ENCODE measurements around the gene ZNF263. TPM values are rescaled to one million over a fixed set of nuclear protein-coding genes. Genes with fewer than 3 reads are reported as not detected.

The ZNF263 gene
- total RNA-seq, 4 donors from 2014 or later = 44.6 to 62.2 (median 60.6) TPM

DNA sequence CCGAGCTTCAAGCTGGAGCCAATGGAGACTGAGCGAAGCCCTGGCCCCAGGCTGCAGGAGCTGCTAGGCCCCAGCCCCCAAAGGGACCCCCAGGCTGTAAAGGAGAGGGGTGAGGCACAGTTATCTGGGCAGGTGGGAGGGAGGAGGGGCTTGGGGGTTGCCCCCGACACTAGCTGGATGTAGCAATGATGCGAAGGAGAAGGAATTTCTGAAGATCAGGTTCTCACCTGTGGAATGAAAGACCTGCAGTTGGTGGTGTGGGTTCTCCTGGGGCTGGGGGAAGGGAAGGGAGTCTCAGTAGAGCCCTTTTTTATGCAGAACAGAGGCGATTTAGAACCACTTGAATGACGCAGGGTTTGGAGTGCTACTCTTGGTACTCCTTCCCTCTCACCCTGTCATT is 1.8 kb downstream of the ZNF263 start:
- WGBS, 2 donors = 86 to 88% methylated on average over 4 to 6 of the region's 6 CpGs
- no peak for DNase-seq
- H3K27me3 ChIP-seq = no peaks in the 10 kb centered on the region
- TF ChIP-seq, protein P1, sequence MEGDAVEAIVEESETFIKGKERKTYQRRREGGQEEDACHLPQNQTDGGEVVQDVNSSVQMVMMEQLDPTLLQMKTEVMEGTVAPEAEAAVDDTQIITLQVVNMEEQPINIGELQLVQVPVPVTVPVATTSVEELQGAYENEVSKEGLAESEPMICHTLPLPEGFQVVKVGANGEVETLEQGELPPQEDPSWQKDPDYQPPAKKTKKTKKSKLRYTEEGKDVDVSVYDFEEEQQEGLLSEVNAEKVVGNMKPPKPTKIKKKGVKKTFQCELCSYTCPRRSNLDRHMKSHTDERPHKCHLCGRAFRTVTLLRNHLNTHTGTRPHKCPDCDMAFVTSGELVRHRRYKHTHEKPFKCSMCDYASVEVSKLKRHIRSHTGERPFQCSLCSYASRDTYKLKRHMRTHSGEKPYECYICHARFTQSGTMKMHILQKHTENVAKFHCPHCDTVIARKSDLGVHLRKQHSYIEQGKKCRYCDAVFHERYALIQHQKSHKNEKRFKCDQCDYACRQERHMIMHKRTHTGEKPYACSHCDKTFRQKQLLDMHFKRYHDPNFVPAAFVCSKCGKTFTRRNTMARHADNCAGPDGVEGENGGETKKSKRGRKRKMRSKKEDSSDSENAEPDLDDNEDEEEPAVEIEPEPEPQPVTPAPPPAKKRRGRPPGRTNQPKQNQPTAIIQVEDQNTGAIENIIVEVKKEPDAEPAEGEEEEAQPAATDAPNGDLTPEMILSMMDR (IDR thresholded peaks at IDR 0.05) = no peak
- TF ChIP-seq POLR2A (IDR thresholded peaks at IDR 0.05) = no peak
- peaks cover 14 to 21% of the 10 kb centered on the region in 2 donors for H3K4me1 ChIP-seq
- no peak overlapping the region for H3K27ac ChIP-seq
- intact Hi-C loops (cut with DNase I) = loop anchor here (10.0 kb wide), 1 partner anchor 50 kb away; the partner anchor contains the start of gene ZNF200
- H3K9me3 ChIP-seq = no peaks in the 10 kb centered on the region
- H3K36me3 ChIP-seq = peaks cover 28 to 32% of the 10 kb centered on the region in 2 donors
- peak overlapping the region in 1 of 3 donors; percentile 86 for H3K4me3 ChIP-seq (replicated peaks in 1 of 3)

DNA sequence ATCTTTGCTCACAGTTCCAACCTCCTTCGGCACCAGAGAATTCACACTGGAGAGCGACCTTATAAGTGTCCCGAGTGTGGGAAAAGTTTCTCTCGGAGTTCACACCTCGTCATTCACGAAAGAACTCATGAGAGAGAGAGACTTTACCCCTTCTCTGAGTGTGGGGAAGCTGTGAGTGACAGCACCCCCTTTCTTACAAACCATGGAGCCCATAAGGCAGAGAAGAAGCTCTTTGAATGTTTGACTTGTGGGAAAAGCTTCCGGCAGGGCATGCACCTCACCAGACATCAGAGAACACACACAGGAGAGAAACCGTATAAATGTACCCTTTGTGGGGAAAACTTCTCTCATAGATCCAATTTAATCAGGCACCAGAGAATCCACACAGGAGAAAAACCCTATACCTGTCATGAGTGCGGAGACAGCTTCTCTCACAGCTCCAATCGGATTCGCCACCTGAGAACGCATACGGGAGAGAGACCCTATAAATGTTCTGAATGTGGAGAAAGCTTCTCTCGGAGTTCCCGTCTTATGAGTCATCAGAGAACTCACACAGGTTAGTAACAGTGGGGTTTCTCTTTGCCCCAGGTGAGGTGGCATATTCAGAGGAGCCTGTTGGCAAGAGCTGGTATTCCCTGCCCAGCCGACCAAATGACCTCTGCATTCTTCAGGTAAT is 6.8 kb downstream of the ZNF263 start:
- Histone ChIP-seq H3K36me3 (peaks cover 43 to 48% of the 10 kb centered on the region in 2 donors), H3K9me3 (no peaks in the 10 kb centered on the region), H3K4me1 (peaks cover 1 to 6% of the 10 kb centered on the region in 2 donors), H3K27me3 (no peaks in the 10 kb centered on the region), H3K27ac (no peak overlapping the region), H3K4me3 (replicated peaks in 1 of 3) (no peak overlapping the region)
- TF ChIP-seq POLR2A (IDR thresholded peaks at IDR 0.05) = no peak
- TF ChIP-seq, protein P1 (IDR thresholded peaks at IDR 0.05) = no peak
- 95 to 96% methylated on average over 16 of the region's 16 CpGs for WGBS, 2 donors
- intact Hi-C loops (cut with DNase I) = loop anchor here (10.0 kb wide), 1 partner anchor 55 kb away; the partner anchor contains the start of gene ZNF200
- DNase-seq = no peak

DNA sequence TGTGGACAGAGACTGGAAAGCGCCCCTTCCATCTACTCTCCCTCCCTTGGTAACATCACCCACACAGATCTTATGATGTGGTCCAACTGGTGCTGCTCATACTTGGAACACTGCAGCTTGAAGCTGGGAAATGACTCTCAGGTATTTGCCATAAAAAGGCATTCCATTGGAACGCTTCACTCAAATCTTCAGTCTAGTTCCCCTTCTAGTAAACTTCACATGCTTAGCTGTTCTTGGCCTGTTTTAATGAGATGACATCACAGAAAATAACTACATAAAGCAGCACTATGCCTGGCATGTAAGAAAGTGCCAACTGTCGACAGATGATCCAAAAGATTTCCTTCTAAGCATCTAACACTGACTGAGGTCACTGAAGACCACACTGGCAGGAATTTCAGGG is 9.3 kb downstream of the ZNF263 start:
- 96 to 98% methylated on average over 3 of the region's 3 CpGs for WGBS, 2 donors
- H3K36me3 ChIP-seq = peaks cover 35 to 36% of the 10 kb centered on the region in 2 donors

DNA sequence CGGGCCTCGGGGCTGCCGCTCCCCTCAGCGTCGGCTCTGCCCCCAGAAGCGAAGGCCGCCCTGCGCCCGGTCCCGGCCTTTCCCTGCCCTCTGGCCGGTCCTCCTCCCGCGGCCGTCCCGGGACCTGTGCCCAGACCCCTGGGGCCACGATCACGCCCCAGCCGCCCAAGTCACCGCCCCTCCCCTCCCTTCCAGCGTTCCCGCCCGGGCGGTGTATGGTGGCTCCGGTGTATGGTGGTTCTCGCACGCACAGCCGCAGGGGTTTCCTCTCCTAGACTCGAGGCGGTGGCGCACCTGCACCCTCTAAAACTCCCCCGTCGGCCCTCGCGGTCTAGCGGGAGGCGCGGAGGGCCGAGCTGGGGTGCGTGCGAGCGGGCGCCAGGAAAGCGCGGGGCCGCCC is 11.9 kb downstream of the ZNF263 start:
- intact Hi-C loops (cut with DNase I) = no loop called here

More for the DNA sequence above, 9.3 kb downstream of the ZNF263 start:
- Histone ChIP-seq H3K27me3 (no peaks in the 10 kb centered on the region), H3K9me3 (no peaks in the 10 kb centered on the region), H3K27ac (no peak overlapping the region), H3K4me3 (replicated peaks in 1 of 3) (no peak overlapping the region), H3K4me1 (no peaks in the 10 kb centered on the region)
- TF ChIP-seq, protein P1 (IDR thresholded peaks at IDR 0.05) = no peak
- no peak for TF ChIP-seq POLR2A (IDR thresholded peaks at IDR 0.05)
- intact Hi-C loops (cut with DNase I) = no loop called here
- DNase-seq = no peak

DNA sequence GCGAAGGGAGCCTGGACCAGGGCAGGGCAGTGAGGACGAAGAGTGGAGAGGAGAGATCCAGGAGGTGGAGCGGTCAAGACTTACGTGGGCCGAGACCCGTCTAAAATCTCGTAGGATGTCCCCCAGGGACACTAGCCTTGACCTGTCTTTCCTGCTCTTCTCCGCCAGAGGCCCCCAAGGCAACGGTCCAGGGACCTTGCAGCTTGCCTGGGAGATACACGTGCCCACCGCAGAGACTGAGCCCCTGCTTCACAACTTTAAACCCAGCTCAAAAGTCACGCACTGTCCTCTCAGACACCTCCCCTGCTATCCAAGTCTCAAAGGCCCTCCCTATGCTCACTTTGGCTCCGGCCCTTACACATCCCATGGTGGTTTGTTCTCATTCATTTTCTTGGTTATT is 12.5 kb downstream of the ZNF263 start:
- Histone ChIP-seq H3K4me1 (no peaks in the 10 kb centered on the region), H3K27me3 (no peaks in the 10 kb centered on the region), H3K4me3 (replicated peaks in 1 of 3) (no peak overlapping the region), H3K9me3 (no peaks in the 10 kb centered on the region), H3K36me3 (peaks cover 9 to 13% of the 10 kb centered on the region in 2 donors), H3K27ac (no peak overlapping the region)
- WGBS, 2 donors = 76 to 79% methylated on average over 13 of the region's 13 CpGs
- no peak for DNase-seq
- intact Hi-C loops (cut with DNase I) = no loop called here
- TF ChIP-seq, protein P1 (IDR thresholded peaks at IDR 0.05) = no peak
- no peak for TF ChIP-seq POLR2A (IDR thresholded peaks at IDR 0.05)

More for the DNA sequence above, 11.9 kb downstream of the ZNF263 start:
- 39 to 51% methylated on average over 28 to 45 of the region's 45 CpGs for WGBS, 2 donors
- no peak for DNase-seq
- H3K27me3 ChIP-seq = no peaks in the 10 kb centered on the region
- no peak overlapping the region for H3K4me3 ChIP-seq (replicated peaks in 1 of 3)
- no peaks in the 10 kb centered on the region for H3K4me1 ChIP-seq
- TF ChIP-seq POLR2A (IDR thresholded peaks at IDR 0.05) = no peak
- TF ChIP-seq, protein P1 (IDR thresholded peaks at IDR 0.05) = no peak
- H3K9me3 ChIP-seq = no peaks in the 10 kb centered on the region
- H3K27ac ChIP-seq = no peak overlapping the region
- peaks cover 15 to 19% of the 10 kb centered on the region in 2 donors for H3K36me3 ChIP-seq

Measured in thyroid gland (tissue), 4 donors.